Right ventricle myocardium inferior (tissue), 1 donor: ENCODE results near the gene KCNE2. TPM values are rescaled to one million over a fixed set of nuclear protein-coding genes. Genes with fewer than 3 reads are reported as not detected.
"Not testable (repeated sequence)": the region's sequence is repeated elsewhere in the genome, so short reads cannot be mapped to it uniquely, and the experiment has no call there.

Source experiments
- ATAC-seq: fragments of 200-7000 bp; cut with Tn5 transposase; one replicate; pipeline ENCODE4 v1.9.1; 2020; ENCODE audit warnings: mild to moderate bottlenecking, moderate library complexity
- DNase-seq: peaks from one replicate; pipeline ENCODE4 v3.0.0; 2021; ENCODE audit errors: missing footprints
- intact Hi-C: fragments of 100-400 bp; cut with DNase I; formaldehyde crosslinking; loops from one replicate; pipeline ENCODE4 v1.11.0; 2022
- total RNA-seq: library from RNA; stranded (reverse); fragmentation: NEBNext Ultra II Directional; extraction: Animal tissue kit (Norgen Biotek cat#: 25700); gene quantifications from one replicate; pipeline ENCODE4 v1.2.1, GENCODE V29; 2021
- donor health status: DM: no; HTN: yes; CAD: no; lungs with severe emphysema.

Gene KCNE2
- total RNA-seq, 1 donor from 2014 or later = not detected

GRCh38 chr21:34345892-34346291, 17.9 kb upstream of the KCNE2 start:
- DNase-seq = no peak
- ATAC-seq = peak; percentile 24
- intact Hi-C loops = loop anchor here (5.0 kb wide), 2 partner anchors 144 to 219 kb away; no protein-coding TSS in a partner anchor

DNA sequence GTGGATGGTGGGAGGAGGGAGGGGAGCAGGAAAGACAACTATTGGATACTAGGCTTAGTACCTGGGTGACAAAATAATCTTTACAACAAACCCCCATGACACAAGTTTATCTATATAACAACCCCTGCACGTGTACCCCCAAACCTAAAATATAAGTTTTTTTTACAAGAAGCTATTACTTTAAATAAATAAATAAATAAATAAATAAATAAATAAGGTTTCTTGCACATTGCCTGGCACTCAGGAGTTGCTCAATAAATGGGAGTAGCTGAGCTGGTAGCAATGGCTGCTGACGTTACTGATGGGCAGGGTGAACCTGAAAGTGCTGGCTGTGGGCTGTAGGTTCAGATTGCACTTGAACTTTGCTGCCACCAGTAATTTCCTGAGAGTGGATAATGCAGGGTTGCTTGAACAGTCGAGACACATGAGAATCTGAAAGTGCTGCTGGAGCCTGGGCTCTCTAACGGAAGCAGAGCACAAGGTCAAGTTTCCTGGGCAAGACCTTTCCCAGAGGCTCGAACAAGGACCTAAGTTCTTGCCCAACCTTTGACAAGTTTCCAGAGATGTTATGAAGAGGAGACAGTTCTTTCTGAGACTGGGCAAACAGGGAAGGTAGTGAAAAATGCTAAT, 14.8 kb upstream of the KCNE2 start:
- no peak for ATAC-seq
- intact Hi-C loops = loop anchor here (5.0 kb wide), 2 partner anchors 147 to 222 kb away; no protein-coding TSS in a partner anchor
- no peak for DNase-seq

GRCh38 chr21:34351786-34352241, 12.0 kb upstream of the KCNE2 start:
- intact Hi-C loops = loop anchor here (2.0 kb wide), 2 partner anchors 279 to 427 kb away; partner anchors contain the start of genes MRPS6 and SLC5A3
- DNase-seq (no peak), ATAC-seq (peak; percentile 80)

DNA sequence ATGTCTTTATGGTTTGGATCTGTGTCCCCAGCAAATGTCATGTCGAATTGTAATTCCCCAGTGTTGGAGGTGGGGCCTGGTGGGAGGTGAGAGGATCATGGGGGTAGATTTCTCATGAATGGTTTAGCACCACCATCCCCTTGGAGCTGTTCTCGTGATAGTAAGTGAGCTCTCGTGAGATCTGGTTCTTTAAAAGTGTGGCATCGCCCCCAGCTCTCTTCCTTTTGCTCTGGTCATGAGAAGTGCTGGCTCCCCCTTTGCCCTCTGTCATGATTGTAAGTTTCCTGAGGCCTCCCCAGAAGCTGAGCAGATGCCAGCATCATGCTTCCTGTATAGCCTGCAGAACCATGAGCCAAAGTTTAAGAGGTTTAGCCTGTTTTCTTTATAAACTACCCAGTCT, 11.2 kb upstream of the KCNE2 start:
- intact Hi-C loops = no loop called here
- DNase-seq = no peak
- no peak for ATAC-seq

DNA sequence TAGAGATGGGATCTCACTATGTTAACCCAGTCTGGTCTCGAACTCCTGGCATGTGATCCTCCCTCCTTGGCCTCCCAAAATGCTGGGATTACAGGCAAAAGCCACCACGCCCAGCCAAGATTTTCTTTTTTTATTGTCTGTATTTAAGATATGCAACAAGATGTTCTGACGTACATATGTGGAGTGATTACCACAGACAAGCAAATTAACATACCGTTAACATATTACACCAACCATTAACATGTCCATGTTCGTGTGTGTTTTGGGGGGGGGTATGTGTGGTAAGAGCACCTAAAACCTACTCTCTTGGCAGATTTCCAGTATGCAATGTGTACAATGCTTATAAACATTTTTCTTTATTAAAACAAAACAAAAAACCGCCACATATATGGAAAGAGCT, 10.6 kb upstream of the KCNE2 start:
- DNase-seq (no peak), ATAC-seq (no peak)
- intact Hi-C loops = no loop called here

- intact Hi-C loops = no loop called here
- peak; percentile 82 for ATAC-seq
- no peak for DNase-seq
Measured at GRCh38 chr21:34354836-34355235, 9.0 kb upstream of the KCNE2 start.

DNA sequence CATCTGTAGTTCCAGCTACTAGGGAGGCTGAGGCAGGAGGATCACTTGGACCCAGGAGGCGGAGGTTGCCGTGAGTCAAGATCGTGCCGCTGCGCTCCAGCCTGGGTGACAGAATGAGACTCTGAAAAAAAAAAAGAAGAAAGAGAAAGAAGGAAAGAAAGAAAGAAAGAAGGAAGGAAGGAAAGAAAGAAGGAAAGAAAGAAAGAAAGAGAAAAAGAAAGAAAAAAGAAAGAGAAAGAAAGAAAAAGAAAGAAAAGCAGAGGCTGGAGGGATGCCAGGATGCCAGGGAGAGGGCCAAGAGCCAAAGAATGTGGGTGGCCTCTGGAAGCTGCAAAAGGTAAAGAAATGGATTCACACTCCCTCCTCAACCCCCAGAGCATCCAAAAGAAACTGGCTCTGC, 8.2 kb upstream of the KCNE2 start:
- DNase-seq (no peak), ATAC-seq (no peak)
- intact Hi-C loops = no loop called here

DNA sequence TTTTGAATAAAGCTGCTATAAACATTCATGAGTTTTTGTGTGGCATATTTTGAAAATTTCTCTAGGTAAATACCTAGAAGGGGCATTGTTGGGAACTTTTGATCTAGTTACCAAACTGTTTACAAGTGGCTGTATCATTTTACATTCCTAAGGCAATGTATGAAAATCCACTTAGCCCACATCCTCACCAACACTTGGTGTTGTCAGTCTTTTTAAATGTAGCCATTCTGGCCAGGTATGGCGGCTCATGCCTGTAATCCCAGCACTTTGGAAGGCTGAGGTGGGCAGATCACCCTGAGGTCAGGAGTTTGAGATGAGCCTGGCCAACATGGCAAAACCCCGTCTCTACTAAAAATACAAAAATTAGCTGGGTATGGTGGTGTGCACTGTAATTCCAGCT, 5.9 kb upstream of the KCNE2 start:
- no peak for DNase-seq
- intact Hi-C loops = no loop called here
- no peak for ATAC-seq

GRCh38 chr21:34358866-34359265, 4.9 kb upstream of the KCNE2 start:
- ATAC-seq = no peak
- intact Hi-C loops = no loop called here
- DNase-seq = no peak

DNA sequence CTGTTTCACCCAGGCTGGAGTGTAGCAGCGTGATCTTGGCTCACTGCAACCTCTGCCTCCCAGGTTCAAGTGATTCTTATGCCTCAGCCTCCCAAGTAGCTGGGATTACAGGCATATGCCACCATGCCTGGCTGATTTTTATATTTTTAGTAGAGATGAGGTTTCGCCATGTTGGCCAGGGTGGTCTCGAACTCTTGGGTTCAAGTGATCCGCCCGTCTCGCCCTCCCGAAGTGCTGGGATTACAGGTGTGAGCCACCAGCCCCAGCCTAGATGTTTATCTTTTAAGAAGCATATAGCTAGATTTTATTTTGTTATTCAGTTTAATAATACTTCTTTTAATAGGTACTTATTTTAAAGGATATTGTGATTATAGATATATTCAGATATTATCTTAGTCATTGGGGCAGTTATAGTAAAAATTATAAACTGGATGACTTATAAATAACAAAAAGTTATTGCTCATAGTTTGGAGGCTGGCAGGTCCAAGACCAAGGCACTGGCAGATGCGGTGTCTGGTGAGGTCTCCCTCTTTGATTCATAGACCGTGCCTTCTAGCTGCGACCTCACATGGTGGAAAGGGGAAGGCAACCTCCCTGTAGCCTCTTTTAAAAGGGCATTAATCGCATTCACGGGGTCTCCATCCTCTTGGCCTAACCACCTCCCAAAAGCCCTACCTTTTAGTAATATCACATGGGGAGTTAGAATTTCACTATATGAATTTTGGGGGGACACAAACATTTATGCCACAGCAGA, 3.1 kb upstream of the KCNE2 start:
- no peak for DNase-seq
- intact Hi-C loops = no loop called here

DNA sequence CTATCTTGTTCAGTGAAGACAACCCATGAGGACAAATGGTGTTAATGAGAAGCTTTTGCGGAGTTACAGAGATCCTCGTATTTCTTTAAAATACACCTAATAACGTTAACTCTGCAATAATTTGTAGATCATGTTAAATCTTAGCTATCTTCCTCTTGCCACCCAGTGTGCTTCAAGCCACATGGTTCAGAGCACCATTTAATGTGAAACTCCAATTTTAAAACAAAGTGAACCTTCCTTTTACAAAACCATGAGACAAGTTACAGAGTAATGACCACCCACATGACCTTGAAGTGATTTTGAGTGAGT, 1.7 kb upstream of the KCNE2 start:
- no peak for DNase-seq
- ATAC-seq = peak; percentile 4
- intact Hi-C loops = no loop called here

More for the DNA sequence above, 3.1 kb upstream of the KCNE2 start:
- no peak for ATAC-seq

DNA sequence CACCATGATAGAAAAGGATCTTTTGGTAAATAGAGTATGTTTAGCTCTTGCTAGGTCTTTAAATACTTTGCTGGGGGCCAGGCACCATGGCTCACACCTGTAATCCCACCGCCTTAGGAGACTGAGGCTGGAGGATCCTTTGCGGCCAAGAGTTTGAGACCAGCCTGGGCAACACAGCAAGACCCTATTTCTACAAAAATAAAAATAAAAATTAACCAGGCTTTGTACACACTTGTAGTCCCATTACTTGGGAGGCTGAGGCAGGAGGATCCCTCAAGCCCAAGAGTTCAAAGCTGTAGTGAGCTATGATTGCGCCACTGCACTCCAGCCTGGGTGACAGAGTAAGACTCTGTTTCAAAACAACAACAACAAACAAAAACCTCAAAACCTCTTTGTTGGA, 1.1 kb upstream of the KCNE2 start:
- DNase-seq (no peak), ATAC-seq (no peak)
- intact Hi-C loops = no loop called here

GRCh38 chr21:34364921-34365320, 1.1 kb downstream of the KCNE2 start:
- ATAC-seq = no peak
- intact Hi-C loops = no loop called here
- DNase-seq = no peak

GRCh38 chr21:34365809-34366208, 2.0 kb downstream of the KCNE2 start:
- intact Hi-C loops = no loop called here
- no peak for DNase-seq
- ATAC-seq = no peak

DNA sequence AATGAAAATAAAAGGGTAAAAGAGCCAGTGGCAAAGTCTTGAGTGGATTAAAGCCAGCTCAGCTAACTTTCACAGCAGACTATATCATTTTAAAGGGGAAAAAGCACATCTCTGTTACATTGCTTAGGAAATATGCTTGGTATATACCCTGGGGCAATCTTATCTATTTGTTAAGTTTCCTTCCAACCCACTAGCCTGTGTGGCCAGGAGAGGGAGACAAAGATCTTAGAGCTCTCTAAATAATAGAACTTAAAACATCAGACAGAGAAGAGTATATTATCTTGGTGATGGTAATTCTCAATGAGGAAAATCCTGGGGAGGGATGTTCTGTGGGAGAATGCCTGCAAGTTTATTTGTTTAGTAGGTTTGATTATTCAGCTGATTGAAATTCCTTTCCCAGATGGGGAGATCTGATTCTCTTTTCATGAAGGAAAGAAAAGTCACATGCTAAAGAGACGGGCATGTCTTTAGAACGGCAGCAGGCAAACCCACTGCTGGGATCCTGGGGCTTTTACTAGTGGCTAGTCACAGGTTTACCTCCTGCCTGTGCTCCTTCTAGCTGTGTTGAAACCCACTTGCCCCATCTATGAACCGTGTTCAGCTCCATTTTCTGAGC, 3.6 kb downstream of the KCNE2 start:
- no peak for DNase-seq
- intact Hi-C loops = no loop called here
- ATAC-seq = no peak

DNA sequence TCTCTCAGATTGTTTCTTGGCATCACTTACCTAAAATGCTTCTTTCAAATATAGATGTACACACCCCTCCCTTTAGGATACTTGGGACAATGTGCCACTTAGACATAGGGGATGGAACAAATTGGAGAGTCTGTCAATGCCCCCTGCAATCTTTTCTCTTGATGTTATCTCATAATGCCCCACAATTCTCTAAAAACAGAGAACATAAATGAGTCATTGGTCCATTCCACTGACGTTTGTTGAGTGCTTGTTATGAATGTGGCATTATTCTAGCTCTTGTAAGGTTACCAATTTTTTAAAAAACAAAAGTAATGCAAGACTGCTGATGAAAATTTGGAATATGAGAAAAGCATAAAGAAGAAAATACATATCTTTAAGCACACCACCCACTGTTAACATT, 5.9 kb downstream of the KCNE2 start:
- no peak for DNase-seq
- intact Hi-C loops = no loop called here
- ATAC-seq = no peak

DNA sequence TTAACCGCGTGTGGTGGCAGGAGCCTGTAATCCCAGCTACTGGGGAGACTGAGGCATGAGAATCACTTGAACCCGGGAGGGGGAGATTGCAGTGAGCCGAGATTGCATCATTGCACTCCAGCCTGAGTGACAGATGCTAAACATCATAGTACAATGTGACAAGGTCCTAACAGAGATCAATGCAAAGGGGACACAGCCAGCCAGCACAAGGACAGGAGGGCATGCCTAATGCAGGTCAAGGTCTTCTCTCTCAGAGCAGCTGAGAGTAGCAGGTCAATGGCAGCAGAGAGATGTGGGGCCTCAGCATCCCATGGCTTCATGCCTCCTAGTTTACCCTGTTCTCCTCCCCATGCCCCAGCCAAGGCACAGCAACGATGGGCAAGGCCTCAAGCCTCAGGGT, 8.5 kb downstream of the KCNE2 start:
- intact Hi-C loops = no loop called here
- no peak for ATAC-seq
- DNase-seq = no peak

GRCh38 chr21:34374462-34374861, 10.7 kb downstream of the KCNE2 start:
- DNase-seq, intact Hi-C loops: not testable (repeated sequence)
- peak; percentile 31 for ATAC-seq

- intact Hi-C loops, DNase-seq: not testable (repeated sequence)
- ATAC-seq = peak; percentile 97
Measured at GRCh38 chr21:34374940-34375618, 11.3 kb downstream of the KCNE2 start, which contains the start of gene SMIM11. SMIM11 (plus strand) TSS chr21:34375507; CDS start chr21:34379505, 3,998 bp downstream.
